Raji (cell line): ENCODE data around the gene PGM5.

Experiments
- POLR2A ChIP-seq: IDR thresholded peaks from 2 replicates; pipeline ENCODE4 v1.6.1; 2011; ENCODE audit warnings: low read depth, low read length, control low read depth; ENCODE audit not compliant: insufficient read depth

PGM5 gene

DNA sequence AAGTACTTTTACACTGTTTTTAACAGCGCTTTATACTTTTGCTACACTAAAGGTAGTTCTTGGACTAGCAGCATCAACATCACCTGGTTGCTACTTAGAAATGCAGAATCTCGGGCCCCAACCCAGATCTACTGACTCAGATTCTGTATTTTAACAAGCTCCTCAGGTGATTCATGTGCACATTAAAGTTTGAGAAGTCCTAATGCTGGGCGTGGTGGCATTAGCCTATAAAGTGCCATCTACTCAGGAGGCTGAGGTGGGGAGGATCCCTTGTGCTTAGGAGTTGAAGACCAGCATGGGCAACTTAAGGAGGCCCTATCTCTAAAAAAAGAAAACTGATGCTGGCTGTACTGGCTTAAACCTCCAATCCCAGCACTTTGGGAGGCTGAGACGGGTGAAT is 157.6 kb downstream of the PGM5 start:
- TF ChIP-seq POLR2A: no peak

DNA sequence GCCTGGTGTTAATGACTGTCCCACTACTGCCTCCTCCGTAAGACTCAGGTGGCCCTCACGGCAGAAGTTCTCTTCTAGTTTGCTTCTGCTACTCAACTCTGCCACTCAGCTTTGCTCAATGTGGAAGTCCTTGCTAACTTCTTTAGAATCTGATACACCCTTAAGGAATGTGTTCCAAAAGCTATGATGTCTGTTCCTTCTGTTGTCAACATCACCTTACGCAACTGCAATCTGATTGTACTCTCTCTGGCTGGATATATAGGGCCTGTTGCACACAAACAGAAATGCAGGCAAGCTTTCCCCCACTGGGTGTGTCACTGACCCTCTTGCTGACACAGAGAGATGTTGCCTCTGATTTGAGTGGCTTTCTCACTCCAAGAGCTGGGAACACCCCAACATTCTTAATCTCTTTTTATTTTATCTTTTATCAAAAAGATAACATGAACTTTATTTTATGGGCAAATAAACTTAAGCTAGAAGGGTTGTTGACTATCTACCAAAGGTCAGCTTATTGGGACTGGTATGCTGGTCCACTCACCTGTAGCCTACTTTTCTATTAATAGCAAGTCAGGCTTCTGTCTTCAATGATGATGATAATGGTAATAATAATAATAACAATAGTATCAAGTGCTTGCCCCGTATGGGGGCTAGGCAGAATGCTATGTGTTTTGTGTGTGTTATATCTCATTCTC is 159.1 kb downstream of the PGM5 start:
- no peak for TF ChIP-seq POLR2A

DNA sequence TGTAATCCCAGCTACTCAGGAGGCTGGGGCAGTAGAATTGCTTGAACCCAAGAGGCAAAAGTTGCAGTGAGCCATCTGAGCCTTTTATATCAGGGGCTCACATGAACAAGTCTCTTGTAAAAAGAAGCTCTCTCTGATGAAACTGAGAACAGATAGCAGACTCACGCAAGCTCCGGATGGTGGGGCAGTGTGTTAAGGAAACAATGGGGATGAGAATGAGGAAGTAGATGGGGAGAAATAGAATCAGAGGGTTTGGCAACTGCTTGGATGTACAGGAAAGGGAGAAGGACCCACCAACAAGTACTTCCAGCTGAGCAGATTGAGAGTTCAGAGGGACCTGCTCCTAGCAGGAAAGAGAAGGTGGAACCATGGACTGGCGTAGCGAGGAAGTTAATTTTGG is 165.7 kb downstream of the PGM5 start:
- TF ChIP-seq POLR2A: no peak

DNA sequence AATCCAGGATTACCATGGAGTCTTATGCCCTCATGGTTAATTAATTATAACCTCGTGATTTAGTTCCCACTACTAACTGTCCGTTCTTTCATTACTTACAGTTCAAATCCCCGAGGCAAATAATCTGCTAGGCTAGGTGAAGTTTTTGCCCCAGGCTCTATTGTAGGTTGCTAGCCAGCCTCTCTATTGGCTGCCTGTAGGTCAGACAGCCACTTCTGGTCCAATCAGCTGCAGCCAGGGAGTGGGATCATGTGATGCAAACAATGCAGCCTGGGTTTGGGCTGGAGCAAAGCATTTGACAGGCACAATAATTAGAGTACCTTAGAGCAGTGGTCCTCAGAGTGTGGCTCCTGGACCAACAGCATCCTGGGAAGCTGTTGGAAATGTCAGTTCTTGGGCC is 166.5 kb downstream of the PGM5 start:
- TF ChIP-seq POLR2A: no peak

DNA sequence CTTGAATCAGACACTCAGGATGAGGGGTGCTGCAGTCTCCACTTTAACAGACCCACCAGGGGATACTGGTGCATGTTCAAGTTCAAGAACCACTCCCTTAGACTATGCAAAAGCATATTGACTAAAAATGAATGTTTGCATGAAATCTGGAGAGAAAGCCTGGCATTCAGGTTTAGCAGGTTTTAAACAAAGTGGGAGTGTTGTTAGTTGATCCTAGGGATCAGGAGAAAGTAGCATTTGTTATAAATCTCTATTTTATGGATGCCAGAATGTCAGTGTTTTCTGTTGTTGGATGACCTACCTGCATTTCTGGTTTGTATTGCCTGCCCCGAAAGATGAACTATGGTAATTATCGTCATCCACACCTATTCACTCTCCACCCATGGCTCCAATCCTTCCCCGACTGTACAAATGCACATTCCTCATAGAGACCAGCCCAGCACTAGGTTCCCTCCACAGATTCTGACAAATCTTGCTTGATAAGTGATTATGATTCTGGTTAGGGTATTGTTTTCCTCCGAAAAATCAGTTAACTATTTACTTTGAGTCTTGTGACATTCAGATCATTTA is 167.0 kb downstream of the PGM5 start:
- no peak for TF ChIP-seq POLR2A

DNA sequence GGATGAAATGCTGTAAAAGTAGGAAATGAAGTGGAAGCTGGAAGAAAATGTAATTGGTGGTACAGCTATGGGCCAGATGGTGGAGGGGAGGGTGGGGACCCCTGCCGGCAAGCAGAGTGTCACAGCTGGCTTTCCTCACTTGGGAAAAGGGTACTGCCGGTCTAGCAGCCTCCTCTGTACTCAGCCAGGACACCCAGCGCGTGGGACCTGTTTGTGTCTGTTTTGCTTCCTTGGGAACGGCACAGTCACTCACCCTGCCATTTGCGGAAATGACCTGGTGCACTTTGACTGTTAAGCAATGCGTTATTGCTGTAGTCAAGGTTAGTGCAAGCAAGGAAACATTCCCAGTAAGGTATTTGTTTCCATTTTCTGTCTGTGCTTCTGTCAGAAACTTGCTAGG is 174.2 kb downstream of the PGM5 start:
- TF ChIP-seq POLR2A: no peak

DNA sequence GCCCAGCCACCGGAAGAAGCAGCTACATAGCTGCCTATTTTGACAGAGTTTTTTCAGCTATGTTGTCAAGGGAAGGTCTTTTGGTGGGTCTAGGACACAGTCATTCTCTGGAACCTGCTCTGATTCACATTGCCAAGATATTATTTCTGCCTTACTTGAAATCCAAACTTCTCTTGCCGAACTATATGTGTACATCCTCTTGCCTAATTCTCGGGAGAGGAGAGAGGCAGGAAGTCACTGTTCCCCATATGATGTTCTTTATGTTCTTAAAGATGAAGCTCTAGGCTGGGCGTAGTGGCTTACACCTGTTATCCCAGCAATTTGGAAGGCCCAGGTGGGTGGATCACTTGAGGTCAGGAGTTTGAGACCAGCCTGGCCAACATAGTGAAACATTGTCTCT is 175.7 kb downstream of the PGM5 start:
- no peak for TF ChIP-seq POLR2A

DNA sequence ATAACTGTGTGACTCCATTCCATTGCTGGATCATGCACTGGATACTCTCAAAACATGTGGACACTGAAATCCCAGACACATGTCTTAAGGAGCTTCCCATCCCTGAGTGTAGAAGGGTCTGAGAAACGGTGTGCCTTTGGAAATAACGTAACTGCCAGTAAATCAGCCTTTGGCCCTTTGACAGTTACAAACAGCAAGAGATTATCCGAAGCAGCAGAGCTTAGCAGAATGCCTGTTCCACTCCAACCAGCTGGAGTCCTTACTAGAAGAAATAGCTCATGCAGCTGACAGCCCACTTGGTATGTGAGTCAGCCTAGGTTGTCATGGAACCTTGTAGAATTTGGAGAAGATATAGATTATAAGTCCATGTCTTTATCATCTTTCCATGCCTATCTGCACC is 177.3 kb downstream of the PGM5 start:
- no peak for TF ChIP-seq POLR2A

DNA sequence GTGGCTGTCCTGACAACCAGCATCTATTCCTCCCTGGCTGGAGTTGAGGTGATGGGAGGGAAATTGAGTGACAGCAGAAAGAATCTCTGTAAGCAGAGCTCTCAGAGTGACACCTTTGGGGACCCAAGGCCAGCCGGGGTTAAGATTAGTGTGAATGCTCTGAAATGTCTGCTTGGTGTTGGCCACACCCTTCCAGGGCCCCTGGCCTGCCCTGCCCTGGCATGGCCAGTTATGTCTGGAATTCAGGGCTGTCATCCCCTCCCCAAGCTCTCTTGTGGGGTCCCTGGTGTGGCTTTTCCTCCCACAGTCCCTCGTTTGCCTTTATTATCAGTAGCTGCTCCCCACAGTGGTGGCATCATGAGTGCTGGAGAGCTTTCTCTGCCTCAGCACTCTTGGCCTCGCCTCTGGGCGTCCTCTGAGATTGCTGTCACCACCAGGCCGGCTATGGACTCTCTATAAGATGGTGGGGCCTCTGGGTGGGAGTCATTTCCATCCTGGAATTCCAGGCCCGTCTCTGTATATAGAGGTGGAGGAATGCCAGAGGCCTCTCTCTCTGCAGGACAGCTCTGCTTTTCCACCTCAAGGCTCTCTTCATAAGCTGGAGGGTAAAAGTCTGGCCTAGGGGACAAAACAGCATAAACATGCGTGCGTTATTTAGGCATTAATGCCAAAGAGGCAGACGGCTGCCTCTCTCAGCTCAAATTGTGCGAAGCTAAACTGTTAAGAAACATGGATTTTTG is 180.6 kb downstream of the PGM5 start:
- TF ChIP-seq POLR2A: no peak

DNA sequence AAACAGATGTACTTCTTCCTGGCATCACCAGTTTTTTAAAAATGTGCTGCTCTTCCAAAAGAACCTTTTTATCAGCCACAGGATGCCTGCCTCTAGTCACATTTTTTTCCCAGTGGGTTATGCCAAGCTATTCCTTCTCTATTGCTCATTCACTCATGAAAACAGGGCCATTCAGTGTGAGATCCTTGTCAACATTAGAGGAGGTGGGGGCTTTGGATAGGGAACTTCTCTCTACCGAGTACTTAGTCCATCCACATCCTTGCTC is 181.1 kb downstream of the PGM5 start:
- TF ChIP-seq POLR2A: no peak

DNA sequence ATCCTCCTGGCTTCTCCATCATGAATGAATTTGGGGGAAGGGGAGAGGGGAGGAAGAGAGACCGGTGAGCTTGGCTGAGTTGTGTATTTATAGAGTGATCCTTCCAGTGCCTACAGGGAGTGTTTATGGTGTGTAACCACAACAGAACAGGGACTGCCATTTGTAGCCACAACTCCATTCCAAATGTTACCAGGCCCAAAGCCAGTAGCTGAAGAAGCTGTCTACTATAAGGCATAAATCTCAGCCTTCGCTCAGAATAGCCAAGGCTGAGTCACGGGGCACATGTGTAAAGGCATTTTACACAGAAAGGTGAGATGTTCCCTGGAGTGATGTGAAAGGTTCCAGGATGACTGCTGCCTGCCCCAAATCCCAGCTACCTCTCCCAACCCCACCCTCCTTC is 181.8 kb downstream of the PGM5 start:
- no peak for TF ChIP-seq POLR2A

DNA sequence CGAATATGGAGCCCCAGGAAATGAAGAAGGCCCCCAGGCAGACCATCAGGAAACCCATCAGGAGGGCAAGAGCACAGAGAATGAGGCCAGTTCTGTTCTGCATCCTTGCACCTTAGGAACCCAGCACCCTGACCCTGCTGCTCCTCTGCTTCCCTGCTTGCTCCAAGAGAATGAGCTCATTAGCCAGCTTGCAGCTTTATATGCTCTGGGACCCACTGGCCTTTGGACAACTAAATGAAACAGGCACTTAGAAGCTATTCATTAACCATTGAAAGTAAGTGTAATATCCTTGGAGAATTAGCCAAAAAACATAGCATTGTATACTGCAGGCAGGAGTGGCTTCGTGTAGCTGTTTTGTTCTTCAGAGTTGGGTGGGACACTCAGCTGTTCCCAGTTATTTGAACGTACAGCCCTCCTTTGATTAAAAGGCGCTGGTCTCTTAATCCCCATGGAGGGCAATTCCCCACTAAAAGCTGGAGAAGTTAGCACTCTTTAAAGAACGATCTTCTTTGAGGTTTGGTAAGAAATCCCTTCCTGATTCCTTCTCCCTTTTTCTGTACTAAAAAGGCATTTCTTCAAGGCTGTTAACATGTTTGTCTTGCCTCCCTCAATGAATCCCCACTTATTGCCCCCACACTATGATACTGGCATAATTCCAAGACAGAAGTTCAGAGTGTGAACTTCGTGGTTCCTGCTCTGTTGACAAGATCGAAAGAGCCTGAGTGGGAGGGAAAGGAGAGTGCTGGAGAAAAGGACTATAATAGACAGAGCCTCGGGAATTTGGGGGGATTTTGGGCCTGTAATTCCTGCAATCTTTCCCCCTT is 184.5 kb downstream of the PGM5 start, which contains the start of gene TMEM252:
TSS of gene TMEM252 (minus strand) at position 172 of the 824 bp plus-strand sequence. CDS start at position 103, 69 bp downstream.
- TF ChIP-seq POLR2A: no peak

DNA sequence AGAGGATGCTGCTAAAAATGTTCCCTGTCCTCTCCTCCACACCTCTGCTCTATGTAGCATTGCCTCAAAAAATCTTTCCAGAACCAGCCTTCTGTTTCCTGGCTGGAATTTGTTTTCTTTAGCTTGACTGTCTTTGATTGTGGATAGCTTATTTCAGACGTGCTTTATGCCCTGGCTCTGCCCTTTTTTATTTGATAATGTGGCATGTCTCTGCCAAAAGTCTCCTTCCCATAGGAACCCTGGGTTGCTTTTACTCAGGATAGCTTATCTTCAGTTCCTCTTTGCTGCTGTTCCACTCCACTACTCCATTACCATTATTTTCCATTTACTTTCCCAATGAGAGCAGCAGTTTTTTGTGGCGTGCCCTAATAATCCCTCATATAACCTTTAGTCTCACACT is 185.2 kb downstream of the PGM5 start:
- TF ChIP-seq POLR2A: no peak

DNA sequence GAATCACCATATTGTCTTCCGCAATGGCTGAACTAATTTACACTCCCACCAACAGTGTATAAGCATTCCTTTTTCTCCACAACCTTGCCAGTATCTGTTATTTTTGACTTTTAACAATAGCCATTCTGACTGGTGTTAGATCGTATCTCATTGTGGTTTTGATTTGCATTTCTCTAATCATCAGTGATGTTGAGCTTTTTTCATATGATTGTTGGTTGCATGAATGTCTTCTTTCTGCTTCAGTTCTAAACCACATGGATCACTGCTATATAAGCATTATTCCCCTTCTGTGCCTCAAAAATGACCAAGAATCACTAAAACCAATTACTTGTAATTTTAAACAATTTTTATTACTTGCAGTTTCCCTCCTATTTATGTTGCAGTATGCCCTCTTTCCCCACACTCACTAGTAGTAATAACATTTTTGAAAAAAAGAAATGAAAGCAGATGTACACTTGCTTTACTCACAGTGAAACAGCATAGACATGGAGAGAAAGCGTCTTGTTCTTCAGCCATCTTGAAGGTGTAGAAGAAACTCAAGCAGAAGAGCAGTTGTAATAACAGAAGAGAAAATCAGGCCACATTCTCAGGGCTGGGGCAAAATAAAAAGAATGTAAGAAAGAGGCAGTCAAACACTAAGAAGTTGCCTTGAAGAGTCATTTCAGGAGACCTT is 188.8 kb downstream of the PGM5 start:
- TF ChIP-seq POLR2A: no peak
